Neural cell (in vitro differentiated cells): ENCODE data around the gene OSBP2. TPM values are rescaled to one million over a fixed set of nuclear protein-coding genes. Genes with fewer than 3 reads are reported as not detected.

ENCODE experiments used
- H2AFZ ChIP-seq: fragments of 200-600, 300-800 bp; sonication (generic), shearing (Covaris generic); 2 replicates; pipeline ENCODE4 v1.6.0; 2014; ENCODE audit warnings: low read depth, mild to moderate bottlenecking, antibody characterized with exemption, low read length, moderate library complexity
- H3F3A ChIP-seq: fragments of 200-600 bp; shearing (Covaris generic); 2 replicates; pipeline ENCODE4 v1.6.1; 2016; ENCODE audit warnings: mild to moderate bottlenecking, moderate library complexity, mixed read lengths, antibody characterized with exemption, low read length; ENCODE audit not compliant: insufficient read depth, poor library complexity, severe bottlenecking
- H3K27ac ChIP-seq: fragments of 200-600, 300-800 bp; sonication (generic), shearing (Covaris generic); 2 replicates; pipeline ENCODE4 v1.5.1; 2014; ENCODE audit warnings: mild to moderate bottlenecking, low read length, moderate library complexity
- H3K27me3 ChIP-seq: fragments of 300-800, 200-600 bp; sonication (generic), shearing (Covaris generic); 2 replicates; pipeline ENCODE4 v1.6.0; 2014; ENCODE audit warnings: mild to moderate bottlenecking, low read depth, low read length, moderate library complexity; ENCODE audit not compliant: insufficient read depth
- H3K36me3 ChIP-seq: fragments of 300-800, 200-600 bp; sonication (generic), shearing (Covaris generic); 2 replicates; pipeline ENCODE4 v1.5.1; 2014; ENCODE audit warnings: mild to moderate bottlenecking, antibody characterized with exemption, low read length, moderate library complexity; ENCODE audit not compliant: insufficient read depth
- H3K4me2 ChIP-seq: fragments of 300-800, 200-600 bp; sonication (generic), shearing (Covaris generic); 2 replicates; pipeline ENCODE4 v1.6.0; 2014; ENCODE audit warnings: mild to moderate bottlenecking, low read length
- H3K4me3 ChIP-seq: fragments of 300-800, 200-600 bp; sonication (generic), shearing (Covaris generic); 2 replicates; pipeline ENCODE4 v1.5.1; 2014; ENCODE audit warnings: mild to moderate bottlenecking, low read length, moderate library complexity
- H3K79me2 ChIP-seq: fragments of 200-600 bp; shearing (Covaris generic); replicated peaks from 2 replicates; pipeline ENCODE4 v1.6.0; 2014; ENCODE audit warnings: mild to moderate bottlenecking, low read length, moderate library complexity; ENCODE audit not compliant: insufficient read depth
- H3K9ac ChIP-seq: fragments of 300-800, 200-600 bp; sonication (generic), shearing (Covaris generic); 2 replicates; pipeline ENCODE4 v1.6.1; 2016; ENCODE audit warnings: mild to moderate bottlenecking, low read length, mixed read lengths
- H3K9me2 ChIP-seq: fragments of 200-600 bp; shearing (Covaris generic); 2 replicates; pipeline ENCODE4 v1.6.1; 2016; ENCODE audit warnings: mild to moderate bottlenecking, low read length, mixed read lengths; ENCODE audit not compliant: insufficient read depth
- H3K9me3 ChIP-seq: fragments of 200-600, 300-800 bp; sonication (generic), shearing (Covaris generic); 2 replicates; pipeline ENCODE4 v1.6.1; 2016; ENCODE audit warnings: mild to moderate bottlenecking, mixed run types, low read length, moderate library complexity, mixed read lengths
- H4K20me1 ChIP-seq: fragments of 200-600 bp; shearing (Covaris generic); 2 replicates; pipeline ENCODE4 v1.6.1; 2016; ENCODE audit warnings: mild to moderate bottlenecking, mixed run types; ENCODE audit not compliant: insufficient read depth
- EP300 ChIP-seq: fragments of 450-650 bp; conservative IDR thresholded peaks from 2 replicates; pipeline ENCODE4 v1.6.1; 2014; ENCODE audit warnings: antibody characterized with exemption, mild to moderate bottlenecking, moderate library complexity; ENCODE audit not compliant: poor library complexity, severe bottlenecking
- EZH2 ChIP-seq: fragments of 200-600, 300-800 bp; shearing (Covaris generic), sonication (generic); IDR thresholded peaks from 2 replicates; pipeline ENCODE4 v1.6.1; 2014; ENCODE audit warnings: antibody characterized with exemption, low read length, borderline replicate concordance, mild to moderate bottlenecking; ENCODE audit not compliant: insufficient read depth, poor library complexity, severe bottlenecking
- MXI1 ChIP-seq: fragments of 450-650 bp; conservative IDR thresholded peaks from 2 replicates; pipeline ENCODE4 v1.6.1; 2014; ENCODE audit warnings: antibody characterized with exemption, mild to moderate bottlenecking; ENCODE audit not compliant: poor library complexity, severe bottlenecking
- POLR2AphosphoS5 ChIP-seq: IDR thresholded peaks from 2 replicates; pipeline ENCODE4 v1.6.1; 2012
- RAD21 ChIP-seq: fragments of 450-650 bp; conservative IDR thresholded peaks from 2 replicates; pipeline ENCODE4 v1.6.1; 2014; ENCODE audit warnings: antibody characterized with exemption, mild to moderate bottlenecking, moderate library complexity
- SMC3 ChIP-seq: fragments of 450-650 bp; conservative IDR thresholded peaks from 2 replicates; pipeline ENCODE4 v1.6.1; 2014; ENCODE audit warnings: antibody characterized with exemption, mild to moderate bottlenecking, moderate library complexity; ENCODE audit not compliant: poor library complexity
- TAF1 ChIP-seq: IDR thresholded peaks from 2 replicates; pipeline ENCODE4 v1.6.1; 2012; ENCODE audit warnings: low read depth
- polyA plus RNA-seq: library from polyadenylated mRNA; depleted of rRNA; stranded (reverse); fragments of >200 nt; gene quantifications from 2 replicates; pipeline ENCODE4 v1.2.3, GENCODE V29; 2014
- TF ChIP-seq, protein P1 (sequence below): fragments of 450-650 bp; IDR thresholded peaks from 2 replicates; pipeline ENCODE4 v1.5.1; 2014; ENCODE audit warnings: antibody characterized with exemption, mild to moderate bottlenecking, moderate library complexity; ENCODE audit not compliant: poor library complexity, severe bottlenecking
- TF ChIP-seq, protein P2 (sequence below): IDR thresholded peaks from 2 replicates; pipeline ENCODE4 v1.6.1; 2012; ENCODE audit warnings: borderline replicate concordance

Gene OSBP2
- polyA plus RNA-seq, 1 donor from 2014 or later = 8.7 TPM

DNA sequence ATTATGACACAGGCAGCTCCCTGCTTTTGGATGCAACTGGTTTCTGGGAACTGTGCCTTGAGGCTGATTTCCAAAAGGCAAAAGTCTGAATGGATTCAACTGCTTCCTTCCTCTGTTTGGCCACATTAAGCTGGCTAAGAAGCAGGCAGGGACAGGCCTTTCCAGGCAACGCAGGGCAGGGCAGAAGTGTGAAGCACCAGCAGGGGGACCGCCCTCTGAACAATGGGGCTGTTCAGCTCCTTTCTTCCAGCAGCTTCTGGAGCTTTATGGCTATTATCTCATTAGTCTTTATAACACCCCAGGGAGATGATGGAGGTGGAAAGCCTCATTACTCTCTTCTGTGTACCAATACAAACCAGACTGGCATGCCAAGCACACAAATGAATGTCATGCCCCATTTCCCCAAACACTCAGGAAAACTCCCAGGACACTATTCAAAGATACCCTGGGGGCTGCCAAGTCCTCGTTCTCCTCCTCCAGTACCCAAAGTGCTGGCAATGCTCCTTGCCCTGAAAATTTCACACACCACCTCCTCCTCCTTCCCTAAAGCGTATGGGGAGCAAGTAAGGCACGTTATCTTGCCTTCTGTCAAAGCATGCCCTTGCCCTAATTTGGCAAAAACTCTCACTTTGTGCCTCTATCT, 252.6 kb downstream of the OSBP2 start:
- Histone ChIP-seq H3K36me3 (peaks cover 9% of the 10 kb centered on the region), H3K9me3 (no peaks in the 10 kb centered on the region), H3K4me3 (no peak overlapping the region), H4K20me1 (peaks cover 3% of the 10 kb centered on the region), H2AFZ (no peak overlapping the region), H3K9me2 (no peaks in the 10 kb centered on the region), H3F3A (no peaks in the 10 kb centered on the region), H3K79me2 (no peaks in the 10 kb centered on the region), H3K27ac (no peak overlapping the region), H3K4me2 (no peak overlapping the region), H3K27me3 (no peaks in the 10 kb centered on the region), H3K9ac (no peak overlapping the region)
- TF ChIP-seq MXI1 (no peak), EP300 (no peak), RAD21 (no peak), TAF1 (no peak), EZH2 (no peak), SMC3 (no peak), POLR2AphosphoS5 (no peak)
- TF ChIP-seq, protein P1, sequence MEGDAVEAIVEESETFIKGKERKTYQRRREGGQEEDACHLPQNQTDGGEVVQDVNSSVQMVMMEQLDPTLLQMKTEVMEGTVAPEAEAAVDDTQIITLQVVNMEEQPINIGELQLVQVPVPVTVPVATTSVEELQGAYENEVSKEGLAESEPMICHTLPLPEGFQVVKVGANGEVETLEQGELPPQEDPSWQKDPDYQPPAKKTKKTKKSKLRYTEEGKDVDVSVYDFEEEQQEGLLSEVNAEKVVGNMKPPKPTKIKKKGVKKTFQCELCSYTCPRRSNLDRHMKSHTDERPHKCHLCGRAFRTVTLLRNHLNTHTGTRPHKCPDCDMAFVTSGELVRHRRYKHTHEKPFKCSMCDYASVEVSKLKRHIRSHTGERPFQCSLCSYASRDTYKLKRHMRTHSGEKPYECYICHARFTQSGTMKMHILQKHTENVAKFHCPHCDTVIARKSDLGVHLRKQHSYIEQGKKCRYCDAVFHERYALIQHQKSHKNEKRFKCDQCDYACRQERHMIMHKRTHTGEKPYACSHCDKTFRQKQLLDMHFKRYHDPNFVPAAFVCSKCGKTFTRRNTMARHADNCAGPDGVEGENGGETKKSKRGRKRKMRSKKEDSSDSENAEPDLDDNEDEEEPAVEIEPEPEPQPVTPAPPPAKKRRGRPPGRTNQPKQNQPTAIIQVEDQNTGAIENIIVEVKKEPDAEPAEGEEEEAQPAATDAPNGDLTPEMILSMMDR = no peak
- TF ChIP-seq, protein P2, sequence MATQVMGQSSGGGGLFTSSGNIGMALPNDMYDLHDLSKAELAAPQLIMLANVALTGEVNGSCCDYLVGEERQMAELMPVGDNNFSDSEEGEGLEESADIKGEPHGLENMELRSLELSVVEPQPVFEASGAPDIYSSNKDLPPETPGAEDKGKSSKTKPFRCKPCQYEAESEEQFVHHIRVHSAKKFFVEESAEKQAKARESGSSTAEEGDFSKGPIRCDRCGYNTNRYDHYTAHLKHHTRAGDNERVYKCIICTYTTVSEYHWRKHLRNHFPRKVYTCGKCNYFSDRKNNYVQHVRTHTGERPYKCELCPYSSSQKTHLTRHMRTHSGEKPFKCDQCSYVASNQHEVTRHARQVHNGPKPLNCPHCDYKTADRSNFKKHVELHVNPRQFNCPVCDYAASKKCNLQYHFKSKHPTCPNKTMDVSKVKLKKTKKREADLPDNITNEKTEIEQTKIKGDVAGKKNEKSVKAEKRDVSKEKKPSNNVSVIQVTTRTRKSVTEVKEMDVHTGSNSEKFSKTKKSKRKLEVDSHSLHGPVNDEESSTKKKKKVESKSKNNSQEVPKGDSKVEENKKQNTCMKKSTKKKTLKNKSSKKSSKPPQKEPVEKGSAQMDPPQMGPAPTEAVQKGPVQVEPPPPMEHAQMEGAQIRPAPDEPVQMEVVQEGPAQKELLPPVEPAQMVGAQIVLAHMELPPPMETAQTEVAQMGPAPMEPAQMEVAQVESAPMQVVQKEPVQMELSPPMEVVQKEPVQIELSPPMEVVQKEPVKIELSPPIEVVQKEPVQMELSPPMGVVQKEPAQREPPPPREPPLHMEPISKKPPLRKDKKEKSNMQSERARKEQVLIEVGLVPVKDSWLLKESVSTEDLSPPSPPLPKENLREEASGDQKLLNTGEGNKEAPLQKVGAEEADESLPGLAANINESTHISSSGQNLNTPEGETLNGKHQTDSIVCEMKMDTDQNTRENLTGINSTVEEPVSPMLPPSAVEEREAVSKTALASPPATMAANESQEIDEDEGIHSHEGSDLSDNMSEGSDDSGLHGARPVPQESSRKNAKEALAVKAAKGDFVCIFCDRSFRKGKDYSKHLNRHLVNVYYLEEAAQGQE = no peak

DNA sequence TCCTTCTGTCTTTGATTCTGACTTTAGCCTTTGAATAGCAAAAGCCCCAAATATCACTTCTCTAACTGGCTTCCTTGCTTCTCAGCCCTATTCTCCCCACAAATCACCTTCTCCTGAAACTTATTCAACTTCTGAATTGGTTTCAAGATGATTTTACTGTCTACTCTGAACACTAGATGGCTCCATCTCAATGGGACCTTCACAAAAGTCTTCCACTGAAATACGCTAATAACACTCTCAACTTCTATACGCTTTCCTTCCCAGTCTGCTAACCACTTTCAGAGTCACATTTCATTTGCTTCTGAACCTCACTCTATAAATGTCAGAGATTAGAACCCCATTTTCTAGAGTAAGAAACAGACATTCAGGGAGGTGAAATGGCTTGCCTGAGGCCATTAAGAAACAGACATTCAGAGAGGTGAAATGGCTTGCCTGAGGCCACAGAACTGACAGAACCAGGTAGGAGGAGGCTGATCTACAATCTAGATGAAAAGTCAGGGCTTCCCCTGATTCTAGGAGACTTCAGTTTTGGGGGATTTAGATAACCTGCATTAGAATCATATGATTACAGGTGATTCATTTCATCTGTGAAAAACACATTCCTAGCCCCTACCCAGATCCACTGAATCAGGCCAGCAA, 253.3 kb downstream of the OSBP2 start:
- Histone ChIP-seq H3K4me2 (no peak overlapping the region), H3K9me2 (no peaks in the 10 kb centered on the region), H4K20me1 (peaks cover 3% of the 10 kb centered on the region), H2AFZ (no peak overlapping the region), H3K27me3 (no peaks in the 10 kb centered on the region), H3K36me3 (peaks cover 13% of the 10 kb centered on the region), H3K79me2 (no peaks in the 10 kb centered on the region), H3K9ac (no peak overlapping the region), H3K4me3 (no peak overlapping the region), H3K9me3 (no peaks in the 10 kb centered on the region), H3F3A (no peaks in the 10 kb centered on the region), H3K27ac (no peak overlapping the region)
- TF ChIP-seq RAD21 (peak; percentile 69), SMC3 (peak; percentile 81), TAF1 (no peak)
- TF ChIP-seq, protein P1 = peak; percentile 68
